Lung (tissue), 12 donors: ENCODE measurements around the gene PDLIM4. TPM values are rescaled to one million over a fixed set of nuclear protein-coding genes. Genes with fewer than 3 reads are reported as not detected.
A peak's percentile ranks its signal among the peaks of the same experiment; 100 is the strongest.

ENCODE experiments used
- ATAC-seq: fragments of 200-7000 bp; cut with Tn5 transposase; one replicate; pipeline ENCODE4 v1.9.1; 2020; ENCODE audit warnings: moderate number of reproducible peaks; ENCODE audit not compliant: insufficient read depth, low FRiP score
- DNase-seq, 3 donors: peaks; one replicate each; pipeline ENCODE4 v3.0.0-alpha.2; 2013 to 2017
- H3K27ac ChIP-seq, 2 donors: one replicate each; pipeline ENCODE4 v1.5.1; 2013; ENCODE audit warnings: mild to moderate bottlenecking in 2 of 2, moderate library complexity in 2 of 2, control low read depth in 1 of 2, inconsistent platforms in 1 of 2, low read depth in 1 of 2, low read length in 1 of 2
- H3K27me3 ChIP-seq, 3 donors: one replicate each; pipeline ENCODE4 v1.5.1; 2013; ENCODE audit warnings: low read length in 2 of 3; ENCODE audit not compliant: control insufficient read depth in 3 of 3, insufficient read depth in 3 of 3
- H3K36me3 ChIP-seq, 4 donors: one replicate each; pipeline ENCODE4 v1.5.1; 2013; ENCODE audit warnings: low read length in 4 of 4, mild to moderate bottlenecking in 1 of 4, moderate library complexity in 1 of 4; ENCODE audit not compliant: control insufficient read depth in 4 of 4, insufficient read depth in 4 of 4
- H3K4me1 ChIP-seq, 5 donors: one replicate each; pipeline ENCODE4 v1.5.1; 2013; ENCODE audit warnings: low read length in 5 of 5, mild to moderate bottlenecking in 2 of 5, moderate library complexity in 1 of 5; ENCODE audit not compliant: control insufficient read depth in 5 of 5, insufficient read depth in 5 of 5
- H3K4me3 ChIP-seq: one replicate; pipeline ENCODE4 v1.5.1; 2013; ENCODE audit warnings: mild to moderate bottlenecking, control low read depth, moderate library complexity
- H3K9ac ChIP-seq, 2 donors: one replicate each; pipeline ENCODE4 v1.5.1; 2013; ENCODE audit warnings: low read length in 2 of 2, control low read depth in 1 of 2; ENCODE audit not compliant: insufficient read depth in 1 of 2
- H3K9me3 ChIP-seq, 4 donors: one replicate each; pipeline ENCODE4 v1.5.1; 2013; ENCODE audit warnings: low read length in 3 of 4, mild to moderate bottlenecking in 1 of 4, moderate library complexity in 1 of 4; ENCODE audit not compliant: control insufficient read depth in 4 of 4, insufficient read depth in 3 of 4
- CTCF ChIP-seq: IDR thresholded peaks from 2 replicates; pipeline ENCODE4 v1.5.1; 2012; ENCODE audit warnings: mild to moderate bottlenecking; ENCODE audit errors: control extremely low read depth, extremely low read depth
- WGBS, 2 donors: extraction: QIAGEN DNeasy Blood & Tissue Kit; methylation state at CpG; one replicate each; pipeline ENCODE4 v1.1.7; 2013; 5-methylcytosine and 5-hydroxymethylcytosine counted together
- polyA plus RNA-seq, 2 donors: library from polyadenylated mRNA; stranded (reverse); fragments of 200-250 nt; gene quantifications; one replicate each; pipeline ENCODE4 v1.2.1, GENCODE V29; 2013
- total RNA-seq, 2 donors: library from RNA; depleted of rRNA in 1 of 2; stranded (reverse); fragments of >200 nt in 1 of 2; gene quantifications; one replicate each; pipeline ENCODE4 v1.2.1, GENCODE V29; 2014 to 2021
- donor health status: control.
- donor health status: control.
- donor health status: Bipolar disorder and iron deficiency.
- donor health status: healthy.
- donor health status: DM: yes; HTN: yes; CAD: no.

The PDLIM4 gene
- total and polyA plus RNA-seq, 4 donors = 7.3 to 13.8 (median 9.6) TPM

DNA sequence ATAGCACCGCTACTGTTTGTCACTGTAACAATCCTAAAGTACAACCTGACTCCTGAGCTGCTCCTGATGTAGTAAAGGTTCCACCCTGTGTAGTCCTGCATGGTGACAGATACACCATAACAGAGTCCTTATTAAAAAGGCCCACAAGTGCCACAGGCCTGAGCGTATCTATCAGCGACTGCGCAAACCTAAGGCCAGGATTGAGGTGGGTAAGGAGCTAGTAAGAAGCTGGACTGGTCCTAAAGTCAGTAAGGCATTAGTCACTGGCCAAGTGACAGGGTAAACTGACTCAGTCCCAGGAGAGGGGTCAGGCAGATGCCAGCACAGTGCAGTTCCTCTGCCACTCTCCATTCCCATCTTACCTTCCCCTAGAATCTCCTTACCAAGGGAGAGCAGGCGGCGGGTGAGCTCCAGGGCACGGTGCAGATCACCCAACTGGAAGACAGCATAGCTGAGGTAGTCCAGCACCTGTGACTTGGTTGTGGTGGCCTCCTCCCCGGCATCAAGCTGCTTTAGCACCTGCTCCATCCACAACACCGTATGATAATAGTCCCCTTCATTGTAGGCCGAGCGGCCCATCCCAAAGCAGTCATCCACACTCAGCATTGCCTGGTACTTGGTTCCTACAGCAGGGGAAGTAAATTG, 47.5 kb upstream of the PDLIM4 start:
- WGBS, 2 donors = 97 to 99% methylated on average over 11 of the region's 11 CpGs
- ATAC-seq = no peak

GRCh38 chr5:132210944-132211343, 46.6 kb upstream of the PDLIM4 start:
- DNase-seq (no peak), ATAC-seq (no peak)
- H3K36me3 ChIP-seq = peaks cover 4 to 25% (median 15%) of the 10 kb centered on the region in 4 donors
- H3K4me1 ChIP-seq = peaks cover 3 to 31% (median 11%) of the 10 kb centered on the region in 5 donors
- WGBS, 2 donors = 97 to 98% methylated on average over 1 of the region's 1 CpG
- peak overlapping the region in 1 of 2 donors; percentile 81 for H3K27ac ChIP-seq
- no peak overlapping the region for H3K9ac ChIP-seq
- no peaks in the 10 kb centered on the region for H3K9me3 ChIP-seq
- H3K27me3 ChIP-seq = no peaks in the 10 kb centered on the region
- TF ChIP-seq CTCF = no peak
- no peak overlapping the region for H3K4me3 ChIP-seq

More for the DNA sequence above, 47.5 kb upstream of the PDLIM4 start:
- H3K27ac ChIP-seq = peak overlapping the region in 1 of 2 donors; percentile 81
- no peaks in the 10 kb centered on the region for H3K27me3 ChIP-seq
- H3K4me3 ChIP-seq = no peak overlapping the region
- no peak for TF ChIP-seq CTCF
- DNase-seq = no peak
- no peaks in the 10 kb centered on the region for H3K9me3 ChIP-seq
- H3K9ac ChIP-seq = no peak overlapping the region
- peaks cover 10 to 38% (median 17%) of the 10 kb centered on the region in 5 donors for H3K4me1 ChIP-seq
- H3K36me3 ChIP-seq = peaks cover 4 to 25% (median 15%) of the 10 kb centered on the region in 4 donors

DNA sequence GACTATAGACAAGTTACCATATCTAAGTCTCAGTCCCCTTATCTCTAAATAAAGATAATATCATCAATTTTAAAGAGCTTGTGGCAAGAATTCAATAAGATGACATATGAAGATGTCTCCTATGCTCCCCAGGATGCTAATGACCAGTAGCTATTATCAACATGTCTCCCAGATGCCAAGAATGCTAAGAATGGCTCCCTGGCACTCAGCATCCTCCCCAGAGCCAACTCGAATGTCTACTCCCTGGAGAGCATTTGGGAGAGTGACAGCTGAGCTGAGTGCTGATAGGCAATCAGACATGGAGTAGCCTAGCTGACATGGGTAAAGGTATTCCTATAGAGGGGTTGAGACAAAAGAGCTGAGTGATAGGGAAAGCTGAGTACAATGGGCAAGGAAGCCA, 45.7 kb upstream of the PDLIM4 start:
- H3K27me3 ChIP-seq = no peaks in the 10 kb centered on the region
- peaks cover 0 to 31% (median 8%) of the 10 kb centered on the region in 5 donors for H3K4me1 ChIP-seq
- WGBS, 2 donors = 61 to 71% methylated on average over 1 of the region's 1 CpG
- ATAC-seq (no peak), DNase-seq (peak; percentile 46 to 61 (median 47))
- H3K4me3 ChIP-seq = no peak overlapping the region
- H3K36me3 ChIP-seq = peaks cover 4 to 25% (median 16%) of the 10 kb centered on the region in 4 donors
- no peak for TF ChIP-seq CTCF
- H3K9me3 ChIP-seq = no peaks in the 10 kb centered on the region
- no peak overlapping the region for H3K9ac ChIP-seq
- H3K27ac ChIP-seq = peak overlapping the region in 1 of 2 donors; percentile 81

DNA sequence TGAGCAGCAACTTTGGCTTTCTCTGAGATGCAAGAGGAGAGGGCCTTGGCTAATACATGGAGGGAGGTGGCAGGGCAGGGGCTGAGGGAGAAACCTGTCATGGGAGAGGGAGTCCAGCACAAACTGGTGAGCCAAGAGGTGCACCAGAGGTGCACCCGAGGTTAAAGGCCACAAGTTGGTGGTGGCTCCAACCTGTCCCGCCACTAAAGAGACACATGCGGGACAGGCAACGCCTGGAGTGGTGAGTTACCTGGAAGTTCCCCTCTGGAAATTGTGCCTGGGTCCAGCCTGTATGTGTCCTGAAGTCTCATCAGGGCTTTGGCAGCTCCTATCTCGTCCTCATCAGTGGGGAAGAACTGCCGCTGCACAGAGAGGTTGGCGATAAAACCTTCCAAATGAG, 43.8 kb upstream of the PDLIM4 start:
- ATAC-seq (no peak), DNase-seq (no peak)
- 95 to 97% methylated on average over 7 of the region's 7 CpGs for WGBS, 2 donors

More for the DNA sequence above, 43.8 kb upstream of the PDLIM4 start:
- peaks cover 0 to 31% (median 8%) of the 10 kb centered on the region in 5 donors for H3K4me1 ChIP-seq
- TF ChIP-seq CTCF = no peak
- no peak overlapping the region for H3K27ac ChIP-seq
- no peak overlapping the region for H3K9ac ChIP-seq
- H3K36me3 ChIP-seq = peaks cover 4 to 27% (median 15%) of the 10 kb centered on the region in 4 donors
- H3K27me3 ChIP-seq = no peaks in the 10 kb centered on the region
- H3K9me3 ChIP-seq = no peaks in the 10 kb centered on the region
- H3K4me3 ChIP-seq = no peak overlapping the region
